Measurements from ENCODE around the gene KLF15.

The KLF15 gene

GRCh38 chr3:126357295-126358037, at the start of gene KLF15:
TSS of gene KLF15 (minus strand) at chr3:126357408. CDS start at chr3:126352922, 4,486 bp downstream.
- DNase-seq = peak; percentile 71

- DNase-seq = no peak
Measured at GRCh38 chr3:126406389-126407296, 49.4 kb upstream of the KLF15 start.

GRCh38 chr3:126402666-126403302, 45.6 kb upstream of the KLF15 start:
- no peak for DNase-seq

- DNase-seq = no peak
Measured at GRCh38 chr3:126402178-126402577, 45.0 kb upstream of the KLF15 start.

GRCh38 chr3:126401611-126402160, 44.5 kb upstream of the KLF15 start:
- DNase-seq = no peak

GRCh38 chr3:126399756-126400155, 42.5 kb upstream of the KLF15 start:
- no peak for DNase-seq

GRCh38 chr3:126399351-126399735, 42.1 kb upstream of the KLF15 start:
- DNase-seq = no peak

GRCh38 chr3:126398423-126399350, 41.5 kb upstream of the KLF15 start:
- DNase-seq = no peak

GRCh38 chr3:126397610-126398422, 40.6 kb upstream of the KLF15 start:
- DNase-seq = no peak

GRCh38 chr3:126396536-126396935, 39.3 kb upstream of the KLF15 start:
- no peak for DNase-seq

GRCh38 chr3:126395846-126396513, 38.8 kb upstream of the KLF15 start:
- DNase-seq = no peak

GRCh38 chr3:126394977-126395321, 37.7 kb upstream of the KLF15 start:
- DNase-seq = no peak

- DNase-seq = peak; percentile 4
Measured at GRCh38 chr3:126394179-126394976, 37.2 kb upstream of the KLF15 start, which contains the start of gene CFAP100. TSS of gene CFAP100 (plus strand) at chr3:126394909. CDS start at chr3:126396001, 1,092 bp downstream.

- DNase-seq = no peak
Measured at GRCh38 chr3:126393563-126393962, 36.4 kb upstream of the KLF15 start.

GRCh38 chr3:126392246-126392645, 35.0 kb upstream of the KLF15 start:
- no peak for DNase-seq

GRCh38 chr3:126391631-126392030, 34.4 kb upstream of the KLF15 start:
- DNase-seq = no peak

- DNase-seq = no peak
Measured at GRCh38 chr3:126390751-126391150, 33.5 kb upstream of the KLF15 start.

- DNase-seq = no peak
Measured at GRCh38 chr3:126390201-126390600, 33.0 kb upstream of the KLF15 start.

GRCh38 chr3:126389794-126390146, 32.6 kb upstream of the KLF15 start:
- DNase-seq = no peak
